H9 (cell line): ENCODE measurements around the gene SSTR4. TPM values are rescaled to one million over a fixed set of nuclear protein-coding genes. Genes with fewer than 3 reads are reported as not detected.

Experiments
- DNase-seq: peaks from one replicate; pipeline ENCODE4 v3.0.0-alpha.2; 2017
- H2AFZ ChIP-seq: one replicate; pipeline ENCODE4 v1.6.1; 2013; ENCODE audit warnings: mild to moderate bottlenecking, low read length, control low read depth, moderate library complexity
- H2AK5ac ChIP-seq: 2 replicates; pipeline ENCODE4 v1.6.1; 2013; ENCODE audit warnings: low read length, control low read depth, mixed read lengths; ENCODE audit not compliant: insufficient read length
- H2BK120ac ChIP-seq: one replicate; pipeline ENCODE4 v1.6.1; 2013; ENCODE audit warnings: low read depth, mild to moderate bottlenecking, low read length, control low read depth, inconsistent platforms; ENCODE audit not compliant: poor library complexity, severe bottlenecking
- H2BK12ac ChIP-seq: 2 replicates; pipeline ENCODE4 v1.6.1; 2013; ENCODE audit warnings: low read length, control low read depth, mixed read lengths, low read depth; ENCODE audit not compliant: insufficient read length
- H2BK15ac ChIP-seq: 2 replicates; pipeline ENCODE4 v1.6.1; 2013; ENCODE audit warnings: low read depth, low read length, control low read depth
- H2BK20ac ChIP-seq: one replicate; pipeline ENCODE4 v1.6.1; 2013; ENCODE audit warnings: low read depth, mild to moderate bottlenecking, low read length, control low read depth, inconsistent platforms; ENCODE audit not compliant: poor library complexity, severe bottlenecking
- H2BK5ac ChIP-seq: 2 replicates; pipeline ENCODE4 v1.6.1; 2013; ENCODE audit warnings: low read length, control low read depth, mixed read lengths; ENCODE audit not compliant: insufficient read length
- H3K14ac ChIP-seq: 2 replicates; pipeline ENCODE4 v1.6.1; 2013; ENCODE audit warnings: low read length, control low read depth; ENCODE audit not compliant: insufficient read depth
- H3K18ac ChIP-seq: 2 replicates; pipeline ENCODE4 v1.6.1; 2013; ENCODE audit warnings: low read depth, mild to moderate bottlenecking, mixed read lengths, low read length, control low read depth; ENCODE audit not compliant: insufficient read length
- H3K23ac ChIP-seq: 2 replicates; pipeline ENCODE4 v1.6.1; 2013; ENCODE audit warnings: low read length, control low read depth, mixed read lengths, low read depth; ENCODE audit not compliant: insufficient read length
- H3K23me2 ChIP-seq: 2 replicates; pipeline ENCODE4 v1.6.1; 2013; ENCODE audit warnings: low read depth, mild to moderate bottlenecking, mixed read lengths, low read length, control low read depth; ENCODE audit not compliant: insufficient read length, poor library complexity, severe bottlenecking
- H3K27ac ChIP-seq: 2 replicates; pipeline ENCODE4 v1.5.1; 2013; ENCODE audit warnings: low read length, control low read depth, mixed read lengths, low read depth; ENCODE audit not compliant: insufficient read length
- H3K27me3 ChIP-seq: 2 replicates; pipeline ENCODE4 v1.6.1; 2013; ENCODE audit warnings: low read length, control low read depth, inconsistent platforms; ENCODE audit not compliant: insufficient read depth
- H3K4ac ChIP-seq: 2 replicates; pipeline ENCODE4 v1.6.1; 2013; ENCODE audit warnings: low read depth, mild to moderate bottlenecking, control low read depth, inconsistent platforms, low read length, moderate library complexity
- H3K4me1 ChIP-seq: 2 replicates; pipeline ENCODE4 v1.6.1; 2013; ENCODE audit warnings: low read length, control low read depth, inconsistent platforms; ENCODE audit not compliant: insufficient read depth
- H3K4me2 ChIP-seq: 2 replicates; pipeline ENCODE4 v1.6.1; 2013; ENCODE audit warnings: low read length, control low read depth, mixed read lengths; ENCODE audit not compliant: insufficient read length, insufficient read depth
- H3K56ac ChIP-seq: 2 replicates; pipeline ENCODE4 v1.6.1; 2013; ENCODE audit warnings: low read depth, mild to moderate bottlenecking, mixed read lengths, low read length, control low read depth; ENCODE audit not compliant: insufficient read length
- H3K79me1 ChIP-seq: 2 replicates; pipeline ENCODE4 v1.6.1; 2013; ENCODE audit warnings: low read depth, mild to moderate bottlenecking, moderate library complexity, low read length, control low read depth, inconsistent platforms; ENCODE audit not compliant: insufficient read depth, poor library complexity, severe bottlenecking
- H3K79me2 ChIP-seq: 2 replicates; pipeline ENCODE4 v1.6.1; 2013; ENCODE audit warnings: low read length, control low read depth, inconsistent platforms; ENCODE audit not compliant: insufficient read depth
- H3K9ac ChIP-seq: 2 replicates; pipeline ENCODE4 v1.6.1; 2013; ENCODE audit warnings: low read length, control low read depth, mixed read lengths; ENCODE audit not compliant: insufficient read length; ENCODE audit errors: extremely low read depth
- H3K9me3 ChIP-seq: one replicate; pipeline ENCODE4 v1.6.1; 2013; ENCODE audit warnings: low read depth, low read length, inconsistent platforms; ENCODE audit not compliant: control insufficient read depth
- H3T11ph ChIP-seq: one replicate; pipeline ENCODE4 v1.6.1; 2013; ENCODE audit warnings: mild to moderate bottlenecking, low read length, control low read depth, inconsistent platforms
- H4K20me1 ChIP-seq: one replicate; pipeline ENCODE4 v1.6.1; 2013; ENCODE audit not compliant: control insufficient read depth, insufficient read length, insufficient read depth
- H4K5ac ChIP-seq: 2 replicates; pipeline ENCODE4 v1.6.1; 2013; ENCODE audit warnings: low read depth, mild to moderate bottlenecking, mixed read lengths, low read length, control low read depth; ENCODE audit not compliant: insufficient read length
- H4K8ac ChIP-seq: replicated peaks from 2 replicates; pipeline ENCODE4 v1.6.1; 2013; ENCODE audit warnings: low read length, control low read depth, mixed read lengths, low read depth; ENCODE audit not compliant: insufficient read length
- H4K91ac ChIP-seq: 2 replicates; pipeline ENCODE4 v1.6.1; 2013; ENCODE audit warnings: low read depth, mild to moderate bottlenecking, moderate library complexity, mixed read lengths, low read length, control low read depth; ENCODE audit not compliant: insufficient read length
- H3K27ac Mint-ChIP-seq, 3 experiments: 2 replicates in 2 of 3; 3 replicates in 1 of 3; pipeline ENCODE4 v1.8.0; 2020 to 2021; ENCODE audit warnings: mixed read lengths in 3 of 3, mild to moderate bottlenecking in 1 of 3, moderate library complexity in 1 of 3
- H3K27me3 Mint-ChIP-seq: 2 replicates; pipeline ENCODE4 v1.8.0; 2021; ENCODE audit warnings: low read depth, mild to moderate bottlenecking, moderate library complexity, mixed read lengths
- H3K36me3 Mint-ChIP-seq, 3 experiments: 2 replicates in 2 of 3; 3 replicates in 1 of 3; pipeline ENCODE4 v1.8.0; 2020 to 2021; ENCODE audit warnings: low read depth in 3 of 3, mixed read lengths in 3 of 3; ENCODE audit not compliant: insufficient read depth in 1 of 3
- H3K4me1 Mint-ChIP-seq, 2 experiments: 2 replicates each; pipeline ENCODE4 v1.8.0; 2020; ENCODE audit warnings: mixed read lengths in 2 of 2
- H3K4me3 Mint-ChIP-seq, 2 experiments: 2 replicates in 1 of 2; 3 replicates in 1 of 2; pipeline ENCODE4 v1.8.0; 2020 to 2021; ENCODE audit warnings: mild to moderate bottlenecking in 2 of 2, mixed read lengths in 2 of 2, moderate library complexity in 1 of 2
- H3K9me3 Mint-ChIP-seq, 2 experiments: 2 replicates in 1 of 2; 3 replicates in 1 of 2; pipeline ENCODE4 v1.8.0; 2020; ENCODE audit warnings: mild to moderate bottlenecking in 2 of 2, mixed read lengths in 2 of 2, moderate library complexity in 1 of 2
- CTCF ChIP-seq: fragments of 200-600 bp; sonication (generic); conservative IDR thresholded peaks from 3 replicates; pipeline ENCODE4 v1.8.0; 2021; ENCODE audit warnings: antibody characterized with exemption, mild to moderate bottlenecking
- WGBS: extraction: QIAGEN DNeasy Blood & Tissue Kit; methylation state at CpG from one replicate; pipeline ENCODE4 v1.1.7; 2013; ENCODE audit warnings: missing lambda C conversion rate, low lambda C conversion rate, mixed read lengths; ENCODE audit not compliant: insufficient read length; ENCODE audit errors: extremely low coverage; 5-methylcytosine and 5-hydroxymethylcytosine counted together
- total RNA-seq: library from RNA; stranded (reverse); gene quantifications from 2 replicates; pipeline ENCODE4 v1.2.1, GENCODE V29; 2021

Gene SSTR4
- total RNA-seq, 1 experiment from 2014 or later, result not detected

DNA sequence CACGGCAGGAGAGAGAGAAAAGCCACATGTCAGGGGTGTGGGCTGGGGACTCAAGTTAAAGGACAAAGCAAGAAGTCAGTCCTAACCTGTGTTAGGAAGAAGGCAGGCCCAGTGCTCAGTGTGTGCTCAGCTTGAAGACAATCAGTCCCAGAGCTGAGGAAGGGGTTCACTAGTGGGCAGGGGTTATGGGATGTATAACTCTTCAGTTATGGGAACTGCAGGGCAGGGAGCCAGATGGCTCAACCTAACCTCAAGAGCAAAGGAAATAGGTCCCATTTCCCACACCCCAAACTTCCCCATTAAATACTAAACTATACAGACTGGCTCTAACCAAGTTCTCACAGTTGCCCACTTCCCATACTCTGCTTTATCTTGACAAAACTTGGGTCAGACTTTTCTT is 7.4 kb upstream of the SSTR4 start:
- H3K36me3 Mint-ChIP-seq, result no peaks in the 10 kb centered on the region
- Histone ChIP-seq H3K79me2 (no peaks in the 10 kb centered on the region), H3K79me1 (no peaks in the 10 kb centered on the region), H2BK15ac (no peak overlapping the region), H3K4me1 (no peaks in the 10 kb centered on the region), H4K5ac (no peak overlapping the region), H3K23me2 (no peaks in the 10 kb centered on the region), H3K56ac (no peak overlapping the region), H3K23ac (no peak overlapping the region), H3K27me3 (no peaks in the 10 kb centered on the region), H3K4ac (no peak overlapping the region), H2AFZ (no peak overlapping the region), H2BK5ac (no peak overlapping the region), H2BK120ac (no peak overlapping the region), H3K18ac (no peak overlapping the region), H4K20me1 (no peaks in the 10 kb centered on the region), H2AK5ac (no peak overlapping the region), H2BK12ac (no peak overlapping the region), H4K91ac (no peak overlapping the region), H3T11ph (no peak overlapping the region), H3K14ac (no peak overlapping the region), H2BK20ac (no peak overlapping the region), H3K9ac (no peak overlapping the region), H3K27ac (no peak overlapping the region), H3K4me2 (no peak overlapping the region), H3K9me3 (no peaks in the 10 kb centered on the region), H4K8ac (no peak overlapping the region)
- peaks cover 29% of the 10 kb centered on the region for H3K27me3 Mint-ChIP-seq
- no peak overlapping the region for H3K27ac Mint-ChIP-seq
- H3K4me3 Mint-ChIP-seq, result no peak overlapping the region
- no peak for DNase-seq
- no CpG with 5 or more reads among the region's 1 CpG for WGBS
- peaks cover 0 to 8% of the 10 kb centered on the region in 2 experiments; a peak in 3 of 4 replicates for H3K4me1 Mint-ChIP-seq
- H3K9me3 Mint-ChIP-seq, result no peaks in the 10 kb centered on the region
- no peak for TF ChIP-seq CTCF
